ENCODE measurements around the gene PANK4. TPM values are rescaled to one million over a fixed set of nuclear protein-coding genes. Genes with fewer than 3 reads are reported as not detected.

The PANK4 gene
- total and polyA plus RNA-seq, 9 of the 15 experiments (the other 6 are each of a cell fraction or from before 2014, with no cell fraction given): 0.93 to 55.6 (median 31.5) TPM

DNA sequence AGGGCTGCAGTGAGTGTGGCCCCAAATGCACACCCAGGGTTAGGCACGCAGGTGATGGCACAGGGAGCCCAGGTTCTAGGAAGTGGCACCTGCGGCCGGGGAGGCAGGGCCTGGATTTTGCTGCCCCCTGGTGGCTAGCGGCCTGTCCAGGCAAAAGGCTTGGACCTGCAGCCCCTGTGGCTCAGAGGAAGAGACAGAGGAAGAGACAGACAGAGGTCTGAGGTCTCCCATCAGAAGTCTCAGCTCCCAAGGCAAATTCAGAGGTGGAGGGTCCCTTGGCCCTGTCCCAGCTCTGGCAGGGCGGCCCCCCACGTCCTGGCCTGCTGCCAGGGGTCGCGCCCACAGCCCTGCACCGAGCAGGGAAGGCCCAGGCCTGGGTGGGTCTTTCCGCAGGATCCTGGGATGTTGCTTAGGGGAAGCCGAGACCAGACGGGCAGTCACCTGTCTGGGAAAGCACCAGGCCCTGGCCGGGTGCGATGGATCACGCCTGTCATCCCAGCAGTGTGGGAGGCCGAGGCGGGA, 21.7 kb upstream of the PANK4 start (continued):
- no peak for TF ChIP-seq SETDB1 (IDR thresholded peaks at IDR 0.05; ENCODE audit: low read length)
- no peak for TF ChIP-seq ZNF780A (CRISPR knock-in tag; IDR thresholded peaks at IDR 0.05)
- no peak for TF ChIP-seq ZNF311 (CRISPR knock-in tag; IDR thresholded peaks at IDR 0.05)
- TF ChIP-seq, protein P1, sequence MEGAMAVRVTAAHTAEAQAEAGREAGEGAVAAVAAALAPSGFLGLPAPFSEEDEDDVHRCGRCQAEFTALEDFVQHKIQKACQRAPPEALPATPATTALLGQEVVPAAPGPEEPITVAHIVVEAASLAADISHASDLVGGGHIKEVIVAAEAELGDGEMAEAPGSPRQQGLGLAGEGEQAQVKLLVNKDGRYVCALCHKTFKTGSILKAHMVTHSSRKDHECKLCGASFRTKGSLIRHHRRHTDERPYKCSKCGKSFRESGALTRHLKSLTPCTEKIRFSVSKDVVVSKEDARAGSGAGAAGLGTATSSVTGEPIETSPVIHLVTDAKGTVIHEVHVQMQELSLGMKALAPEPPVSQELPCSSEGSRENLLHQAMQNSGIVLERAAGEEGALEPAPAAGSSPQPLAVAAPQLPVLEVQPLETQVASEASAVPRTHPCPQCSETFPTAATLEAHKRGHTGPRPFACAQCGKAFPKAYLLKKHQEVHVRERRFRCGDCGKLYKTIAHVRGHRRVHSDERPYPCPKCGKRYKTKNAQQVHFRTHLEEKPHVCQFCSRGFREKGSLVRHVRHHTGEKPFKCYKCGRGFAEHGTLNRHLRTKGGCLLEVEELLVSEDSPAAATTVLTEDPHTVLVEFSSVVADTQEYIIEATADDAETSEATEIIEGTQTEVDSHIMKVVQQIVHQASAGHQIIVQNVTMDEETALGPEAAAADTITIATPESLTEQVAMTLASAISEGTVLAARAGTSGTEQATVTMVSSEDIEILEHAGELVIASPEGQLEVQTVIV (CRISPR knock-in tag; IDR thresholded peaks at IDR 0.05; ENCODE audit: borderline replicate concordance): no peak
- TF ChIP-seq, protein P2, sequence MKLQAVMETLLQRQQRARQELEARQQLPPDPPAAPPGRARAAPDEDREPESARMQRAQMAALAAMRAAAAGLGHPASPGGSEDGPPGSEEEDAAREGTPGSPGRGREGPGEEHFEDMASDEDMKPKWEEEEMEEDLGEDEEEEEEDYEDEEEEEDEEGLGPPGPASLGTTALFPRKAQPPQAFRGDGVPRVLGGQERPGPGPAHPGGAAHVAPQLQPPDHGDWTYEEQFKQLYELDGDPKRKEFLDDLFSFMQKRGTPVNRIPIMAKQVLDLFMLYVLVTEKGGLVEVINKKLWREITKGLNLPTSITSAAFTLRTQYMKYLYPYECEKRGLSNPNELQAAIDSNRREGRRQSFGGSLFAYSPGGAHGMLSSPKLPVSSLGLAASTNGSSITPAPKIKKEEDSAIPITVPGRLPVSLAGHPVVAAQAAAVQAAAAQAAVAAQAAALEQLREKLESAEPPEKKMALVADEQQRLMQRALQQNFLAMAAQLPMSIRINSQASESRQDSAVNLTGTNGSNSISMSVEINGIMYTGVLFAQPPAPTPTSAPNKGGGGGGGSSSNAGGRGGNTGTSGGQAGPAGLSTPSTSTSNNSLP (IDR thresholded peaks at IDR 0.05; ENCODE audit: borderline replicate concordance, low read depth, low read length): no peak
- TF ChIP-seq, protein P3, sequence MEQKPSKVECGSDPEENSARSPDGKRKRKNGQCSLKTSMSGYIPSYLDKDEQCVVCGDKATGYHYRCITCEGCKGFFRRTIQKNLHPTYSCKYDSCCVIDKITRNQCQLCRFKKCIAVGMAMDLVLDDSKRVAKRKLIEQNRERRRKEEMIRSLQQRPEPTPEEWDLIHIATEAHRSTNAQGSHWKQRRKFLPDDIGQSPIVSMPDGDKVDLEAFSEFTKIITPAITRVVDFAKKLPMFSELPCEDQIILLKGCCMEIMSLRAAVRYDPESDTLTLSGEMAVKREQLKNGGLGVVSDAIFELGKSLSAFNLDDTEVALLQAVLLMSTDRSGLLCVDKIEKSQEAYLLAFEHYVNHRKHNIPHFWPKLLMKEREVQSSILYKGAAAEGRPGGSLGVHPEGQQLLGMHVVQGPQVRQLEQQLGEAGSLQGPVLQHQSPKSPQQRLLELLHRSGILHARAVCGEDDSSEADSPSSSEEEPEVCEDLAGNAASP (IDR thresholded peaks at IDR 0.05): no peak
- TF ChIP-seq HMGN3 (IDR thresholded peaks at IDR 0.05; ENCODE audit: borderline replicate concordance, extremely low read depth, insufficient read length, low read depth, low read length): no peak
- no peak for TF ChIP-seq SMARCC2 (IDR thresholded peaks at IDR 0.05; ENCODE audit: low read depth)
- peak; percentile 25 to 46; a peak in 1 of 4 replicates for TF ChIP-seq MAZ (CRISPR knock-in tag; conservative IDR thresholded peaks at IDR 0.05 in 1 of 2, IDR thresholded peaks at IDR 0.05 in 1 of 2)
- no peak for TF ChIP-seq TCF15 (CRISPR knock-in tag; IDR thresholded peaks at IDR 0.05)
- TF ChIP-seq, protein P4, sequence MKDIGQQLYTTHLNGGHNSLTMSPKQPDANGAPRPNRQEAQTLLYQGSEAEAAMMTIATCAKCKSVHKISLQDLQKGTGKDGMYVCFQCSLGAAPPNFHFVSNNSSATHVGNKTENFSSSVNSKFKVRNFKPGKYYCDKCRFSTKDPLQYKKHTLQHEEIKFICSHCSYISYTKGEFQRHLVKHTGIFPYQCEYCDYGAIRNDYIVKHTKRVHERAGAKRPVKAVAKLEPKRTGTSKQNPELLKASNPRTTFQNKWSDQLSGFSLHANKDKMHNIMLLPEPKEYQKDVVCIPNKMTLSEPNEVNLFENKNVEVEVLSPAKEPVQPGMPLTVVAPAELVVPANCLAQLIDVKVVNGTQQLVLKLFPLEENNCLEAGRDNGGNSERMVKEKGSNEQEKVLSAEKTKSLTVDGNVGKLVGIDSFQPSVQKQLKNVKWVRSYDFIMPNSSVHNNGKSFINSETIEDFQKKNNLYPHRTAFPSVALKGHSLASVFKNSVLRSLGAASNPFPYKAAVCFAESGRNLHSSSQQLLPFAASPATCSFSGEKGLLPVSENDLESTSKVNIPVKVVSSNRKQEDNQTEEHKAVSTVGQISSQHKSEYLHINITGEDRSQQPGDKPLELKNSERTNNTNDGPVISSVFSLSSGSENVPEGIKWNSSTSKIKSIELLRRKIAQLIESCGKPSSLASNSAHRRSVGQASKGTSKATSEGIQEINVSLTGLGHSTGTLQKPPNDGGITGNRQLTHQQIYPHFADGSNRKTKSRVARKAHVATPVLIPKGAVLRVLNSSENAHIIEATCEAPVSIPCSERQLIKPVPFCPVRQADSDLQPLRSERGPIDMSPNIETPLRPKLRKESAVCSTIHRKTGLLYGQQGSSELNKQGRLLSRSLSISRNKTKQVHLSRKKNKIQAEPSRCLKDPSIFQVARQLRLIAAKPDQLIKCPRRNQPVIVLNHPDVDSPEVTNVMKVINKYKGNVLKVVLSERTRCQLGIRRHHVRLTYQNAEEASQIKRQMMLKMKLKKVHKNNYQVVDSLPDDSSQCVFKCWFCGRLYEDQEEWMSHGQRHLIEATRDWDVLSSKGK (CRISPR knock-in tag; IDR thresholded peaks at IDR 0.05): no peak
- no peak for TF ChIP-seq TCF3 (CRISPR knock-in tag; IDR thresholded peaks at IDR 0.05)
- no peak for TF ChIP-seq PREB (CRISPR knock-in tag; IDR thresholded peaks at IDR 0.05)
- TF ChIP-seq TCF7L2 (IDR thresholded peaks at IDR 0.05; ENCODE audit: low read depth, low read length): no peak
- TF ChIP-seq RAD21 (CRISPR knock-in tag; conservative IDR thresholded peaks at IDR 0.05 in 1 of 2, IDR thresholded peaks at IDR 0.05 in 1 of 2): peak; percentile 90 to 96
